ACC112 (cell line): ENCODE data around the gene E2F8.

Experiments used
- H2AFZ ChIP-seq: fragments of 200-600 bp; sonication (generic); one replicate; pipeline ENCODE4 v1.6.0; 2017; ENCODE audit warnings: antibody characterized with exemption, low read length; ENCODE audit not compliant: unreplicated experiment
- H3K27ac ChIP-seq: fragments of 200-600 bp; sonication (generic); 2 replicates; pipeline ENCODE4 v1.5.1; 2014; ENCODE audit warnings: low read depth, mild to moderate bottlenecking, antibody characterized with exemption, low read length, moderate library complexity
- H3K27me3 ChIP-seq: fragments of 200-600 bp; sonication (generic); 2 replicates; pipeline ENCODE4 v1.6.1; 2014; ENCODE audit warnings: mild to moderate bottlenecking, antibody characterized with exemption, low read length, moderate library complexity, mixed read lengths; ENCODE audit not compliant: insufficient read depth
- H3K36me3 ChIP-seq: fragments of 200-600 bp; sonication (generic); 2 replicates; pipeline ENCODE4 v1.6.1; 2016; ENCODE audit warnings: mild to moderate bottlenecking, antibody characterized with exemption, low read length, moderate library complexity, mixed read lengths; ENCODE audit not compliant: insufficient read depth
- H3K4me1 ChIP-seq: fragments of 200-600 bp; sonication (generic); one replicate; pipeline ENCODE4 v1.6.1; 2016; ENCODE audit warnings: low read length, mixed read lengths; ENCODE audit not compliant: insufficient read depth, unreplicated experiment, control insufficient read depth
- H3K4me3 ChIP-seq: fragments of 200-600 bp; sonication (generic); 2 replicates; pipeline ENCODE4 v1.5.1; 2014; ENCODE audit warnings: mild to moderate bottlenecking, low read depth, low read length
- H3K79me2 ChIP-seq: fragments of 200-600 bp; sonication (generic); one replicate; pipeline ENCODE4 v1.6.0; 2016; ENCODE audit warnings: low read length; ENCODE audit not compliant: control insufficient read depth, unreplicated experiment, insufficient read depth

The E2F8 gene

GRCh38 chr11:19187114-19187832 lies 53.5 kb downstream of the E2F8 start:
- Histone ChIP-seq H3K4me3 (no peak overlapping the region), H2AFZ (no peak overlapping the region), H3K27me3 (no peaks in the 10 kb centered on the region), H3K36me3 (no peaks in the 10 kb centered on the region), H3K27ac (no peak overlapping the region), H3K79me2 (no peaks in the 10 kb centered on the region), H3K4me1 (no peaks in the 10 kb centered on the region)

- Histone ChIP-seq H3K27me3 (no peaks in the 10 kb centered on the region), H3K4me1 (no peaks in the 10 kb centered on the region), H3K36me3 (no peaks in the 10 kb centered on the region), H2AFZ (no peak overlapping the region), H3K27ac (no peak overlapping the region), H3K4me3 (no peak overlapping the region), H3K79me2 (no peaks in the 10 kb centered on the region)
Measured at GRCh38 chr11:19185516-19186052, 55.2 kb downstream of the E2F8 start.

- Histone ChIP-seq H2AFZ (no peak overlapping the region), H3K79me2 (no peaks in the 10 kb centered on the region), H3K36me3 (no peaks in the 10 kb centered on the region), H3K4me1 (no peaks in the 10 kb centered on the region), H3K4me3 (no peak overlapping the region), H3K27ac (no peak overlapping the region), H3K27me3 (no peaks in the 10 kb centered on the region)
Measured at GRCh38 chr11:19185036-19185435, 55.7 kb downstream of the E2F8 start.

- Histone ChIP-seq H2AFZ (no peak overlapping the region), H3K27ac (no peak overlapping the region), H3K4me1 (no peaks in the 10 kb centered on the region), H3K27me3 (no peaks in the 10 kb centered on the region), H3K4me3 (no peak overlapping the region), H3K79me2 (no peaks in the 10 kb centered on the region), H3K36me3 (no peaks in the 10 kb centered on the region)
Measured at GRCh38 chr11:19183646-19184045, 57.1 kb downstream of the E2F8 start.

GRCh38 chr11:19181531-19182261 lies 59.0 kb downstream of the E2F8 start:
- Histone ChIP-seq H3K4me1 (no peaks in the 10 kb centered on the region), H3K36me3 (0 out of 2 replicates have a peak, but pooled peaks cover under 1% of the 10 kb centered on the region), H3K27me3 (no peaks in the 10 kb centered on the region), H3K79me2 (no peaks in the 10 kb centered on the region), H3K27ac (no peak overlapping the region), H2AFZ (no peak overlapping the region), H3K4me3 (no peak overlapping the region)

GRCh38 chr11:19176629-19177186 lies 64.0 kb downstream of the E2F8 start:
- Histone ChIP-seq H3K36me3 (peaks cover 4% of the 10 kb centered on the region; the same call in 1 of the 2 replicates), H3K27ac (no peak overlapping the region), H2AFZ (no peak overlapping the region)

More at GRCh38 chr11:19176629-19177186, 64.0 kb downstream of the E2F8 start:
- H3K4me3 ChIP-seq = no peak overlapping the region
- H3K79me2 ChIP-seq = no peaks in the 10 kb centered on the region
- no peaks in the 10 kb centered on the region for H3K27me3 ChIP-seq
- no peaks in the 10 kb centered on the region for H3K4me1 ChIP-seq
